Spleen (tissue), 11 donors: ENCODE data around the gene CCDC88C. TPM values are rescaled to one million over a fixed set of nuclear protein-coding genes. Genes with fewer than 3 reads are reported as not detected.
A peak's percentile ranks its signal among the peaks of the same experiment; 100 is the strongest.

ENCODE experiments used
- DNase-seq: peaks from one replicate; pipeline ENCODE4 v3.0.0-alpha.2; 2020
- H3K27ac ChIP-seq, 8 donors: fragments of 200-600 bp; sonication (generic) in 7 of 8; 1 replicate in 4 of 8; 2 replicates in 4 of 8; pipeline versions ENCODE4 v1.5.0 to v1.8.0; 2016 to 2021; ENCODE audit warnings: inconsistent platforms in 4 of 8, mild to moderate bottlenecking in 4 of 8, moderate library complexity in 1 of 8
- H3K27me3 ChIP-seq, 7 donors: fragments of 200-600 bp; sonication (generic) in 6 of 7; replicated peaks in 1 of 7; 1 replicate in 4 of 7; 2 replicates in 3 of 7; pipeline versions ENCODE4 v1.5.0 to v1.8.0; 2016 to 2021; ENCODE audit warnings: inconsistent platforms in 3 of 7, mild to moderate bottlenecking in 1 of 7
- H3K36me3 ChIP-seq, 6 donors: fragments of 200-600 bp; sonication (generic) in 5 of 6; 1 replicate in 4 of 6; 2 replicates in 2 of 6; pipeline versions ENCODE4 v1.5.0 to v1.8.0; 2016 to 2021; ENCODE audit warnings: inconsistent platforms in 2 of 6
- H3K4me1 ChIP-seq, 6 donors: fragments of 200-600 bp; sonication (generic) in 5 of 6; 1 replicate in 3 of 6; 2 replicates in 3 of 6; pipeline versions ENCODE4 v1.5.0 to v1.8.0; 2016 to 2021; ENCODE audit warnings: inconsistent platforms in 3 of 6
- H3K4me3 ChIP-seq, 8 donors: fragments of 200-600 bp; sonication (generic) in 7 of 8; 1 replicate in 4 of 8; 2 replicates in 4 of 8; pipeline versions ENCODE4 v1.5.0 to v1.8.0; 2016 to 2021; ENCODE audit warnings: inconsistent platforms in 4 of 8, mild to moderate bottlenecking in 4 of 8, moderate library complexity in 2 of 8
- H3K9me3 ChIP-seq, 8 donors: fragments of 200-600 bp; sonication (generic) in 7 of 8; 1 replicate in 4 of 8; 2 replicates in 4 of 8; pipeline versions ENCODE4 v1.5.0 to v1.8.0; 2016 to 2021; ENCODE audit warnings: inconsistent platforms in 4 of 8
- POLR2A ChIP-seq, 3 donors: fragments of 450-650 bp; IDR thresholded peaks; one replicate each; pipeline ENCODE4 v1.5.1; 2017; ENCODE audit warnings: antibody characterized with exemption in 3 of 3, mild to moderate bottlenecking in 1 of 3
- POLR2AphosphoS5 ChIP-seq, 3 donors: sonication (generic); formaldehyde crosslinking; IDR thresholded peaks; one replicate each; pipeline ENCODE4 v1.5.1; 2017; ENCODE audit warnings: antibody characterized with exemption in 3 of 3
- WGBS, 5 donors: extraction: QIAGEN DNeasy Blood & Tissue Kit in 3 of 5; methylation state at CpG; one replicate each; pipeline versions ENCODE4 v1.1.5 to v1.1.7; 2013 to 2018; 5-methylcytosine and 5-hydroxymethylcytosine counted together
- intact Hi-C: fragments of 100-400 bp; cut with DNase I; formaldehyde crosslinking; loops from one replicate; pipeline ENCODE4 v1.15.0; 2023; ENCODE audit warnings: low total_unique reads
- polyA plus RNA-seq, 3 donors: library from polyadenylated mRNA; stranded (reverse); fragments of 200-250 nt; gene quantifications; one replicate each; pipeline ENCODE4 v1.2.1, GENCODE V29; 2013
- total RNA-seq, 7 donors: library from RNA; depleted of rRNA in 3 of 7; stranded (reverse); fragments of >200 nt in 3 of 7; fragmentation: NEBNext Ultra II Directional in 4 of 7; extraction: Animal tissue kit (Norgen Biotek cat#: 25700) in 4 of 7; gene quantifications; one replicate each; pipeline versions ENCODE4 v1.1.0 to v1.2.1, GENCODE V29; 2016 to 2021
- TF ChIP-seq, protein P1 (sequence below), 11 experiments: fragments of 200-600 bp in 7 of 11; fragments of 450-650 bp in 4 of 11; sonication (generic) in 4 of 11; IDR thresholded peaks in 8 of 11; conservative IDR thresholded peaks in 3 of 11; 1 replicate in 7 of 11; 2 replicates in 4 of 11; pipeline versions ENCODE4 v1.4.0 to v1.8.0; 2016 to 2021; ENCODE audit warnings: antibody characterized with exemption in 11 of 11, inconsistent platforms in 4 of 11, mild to moderate bottlenecking in 1 of 11
- donor health status: healthy with polysubstance abuse.
- donor health status: DM: no; HTN: no; CAD: no; lungs with moderate emphysema.
- donor health status: DM: no; HTN: no; CAD: no.
- donor health status: Bipolar disorder and iron deficiency.
- donor health status: healthy.
- donor health status: DM: no; HTN: no; CAD: no.
- donor health status: DM: yes; HTN: yes; CAD: no.

The CCDC88C gene
- total and polyA plus RNA-seq, 10 donors = 23.2 to 136 (median 101) TPM

DNA sequence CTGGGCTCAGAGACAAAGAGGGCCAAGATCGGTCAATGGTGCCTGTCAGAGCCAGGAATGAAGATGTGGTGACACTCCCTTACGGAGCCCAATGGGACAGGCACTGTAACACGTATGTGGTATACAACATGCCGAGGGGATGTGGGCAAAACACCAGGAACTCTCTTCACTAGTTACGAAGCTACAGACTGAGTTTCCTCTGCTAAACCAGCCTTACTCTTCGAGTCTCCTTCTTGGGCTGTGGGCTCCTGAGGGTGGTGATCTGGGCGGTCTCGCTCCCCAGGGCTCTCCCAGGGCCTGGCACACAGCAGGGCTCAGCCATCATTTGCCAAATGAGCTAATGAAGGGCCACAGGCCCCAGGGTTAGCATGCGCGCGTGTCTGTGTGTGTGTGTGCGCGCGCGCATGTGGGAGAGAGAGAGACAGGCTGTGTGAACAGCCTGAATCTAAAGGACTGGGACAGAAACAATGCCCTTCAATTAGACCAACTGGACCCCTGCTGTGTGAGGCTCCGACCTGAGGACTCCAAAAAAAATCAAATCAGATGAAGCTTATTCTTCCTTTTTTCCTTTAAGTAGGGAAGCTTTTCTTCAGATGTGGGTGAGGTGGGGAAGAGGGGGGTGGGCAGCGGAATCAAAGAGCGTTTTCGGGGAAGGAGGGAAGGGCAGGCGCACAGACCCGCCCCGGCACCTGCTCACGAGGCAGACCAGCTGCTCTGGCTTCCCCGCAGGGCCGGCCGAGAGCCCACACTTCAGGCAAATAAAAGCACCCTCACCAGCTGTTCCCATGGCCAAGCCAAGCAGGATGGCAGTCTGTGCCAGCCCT, 42.5 kb downstream of the CCDC88C start:
- Histone ChIP-seq H3K9me3 (no peaks in the 10 kb centered on the region), H3K4me3 (peak overlapping the region in 1 of 8 donors; percentile 56), H3K4me1 (peaks cover 84 to 100% (median 100%) of the 10 kb centered on the region in 6 donors), H3K27me3 (no peaks in the 10 kb centered on the region), H3K27ac (peak overlapping the region; percentile 36 to 86 (median 69)), H3K36me3 (peaks cover 0 to 34% (median 0%) of the 10 kb centered on the region in 6 donors)
- WGBS, 5 donors = 71 to 84% (median 78%) methylated on average over 26 of the region's 26 CpGs
- TF ChIP-seq POLR2AphosphoS5 (IDR thresholded peaks at IDR 0.05) (peak; percentile 12 to 37 (median 14)), POLR2A (IDR thresholded peaks at IDR 0.05) (no peak)
- TF ChIP-seq, protein P1, sequence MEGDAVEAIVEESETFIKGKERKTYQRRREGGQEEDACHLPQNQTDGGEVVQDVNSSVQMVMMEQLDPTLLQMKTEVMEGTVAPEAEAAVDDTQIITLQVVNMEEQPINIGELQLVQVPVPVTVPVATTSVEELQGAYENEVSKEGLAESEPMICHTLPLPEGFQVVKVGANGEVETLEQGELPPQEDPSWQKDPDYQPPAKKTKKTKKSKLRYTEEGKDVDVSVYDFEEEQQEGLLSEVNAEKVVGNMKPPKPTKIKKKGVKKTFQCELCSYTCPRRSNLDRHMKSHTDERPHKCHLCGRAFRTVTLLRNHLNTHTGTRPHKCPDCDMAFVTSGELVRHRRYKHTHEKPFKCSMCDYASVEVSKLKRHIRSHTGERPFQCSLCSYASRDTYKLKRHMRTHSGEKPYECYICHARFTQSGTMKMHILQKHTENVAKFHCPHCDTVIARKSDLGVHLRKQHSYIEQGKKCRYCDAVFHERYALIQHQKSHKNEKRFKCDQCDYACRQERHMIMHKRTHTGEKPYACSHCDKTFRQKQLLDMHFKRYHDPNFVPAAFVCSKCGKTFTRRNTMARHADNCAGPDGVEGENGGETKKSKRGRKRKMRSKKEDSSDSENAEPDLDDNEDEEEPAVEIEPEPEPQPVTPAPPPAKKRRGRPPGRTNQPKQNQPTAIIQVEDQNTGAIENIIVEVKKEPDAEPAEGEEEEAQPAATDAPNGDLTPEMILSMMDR (IDR thresholded peaks at IDR 0.05 in 8 of 11, conservative IDR thresholded peaks at IDR 0.05 in 3 of 11) = no peak
- intact Hi-C loops = no loop called here
- no peak for DNase-seq

DNA sequence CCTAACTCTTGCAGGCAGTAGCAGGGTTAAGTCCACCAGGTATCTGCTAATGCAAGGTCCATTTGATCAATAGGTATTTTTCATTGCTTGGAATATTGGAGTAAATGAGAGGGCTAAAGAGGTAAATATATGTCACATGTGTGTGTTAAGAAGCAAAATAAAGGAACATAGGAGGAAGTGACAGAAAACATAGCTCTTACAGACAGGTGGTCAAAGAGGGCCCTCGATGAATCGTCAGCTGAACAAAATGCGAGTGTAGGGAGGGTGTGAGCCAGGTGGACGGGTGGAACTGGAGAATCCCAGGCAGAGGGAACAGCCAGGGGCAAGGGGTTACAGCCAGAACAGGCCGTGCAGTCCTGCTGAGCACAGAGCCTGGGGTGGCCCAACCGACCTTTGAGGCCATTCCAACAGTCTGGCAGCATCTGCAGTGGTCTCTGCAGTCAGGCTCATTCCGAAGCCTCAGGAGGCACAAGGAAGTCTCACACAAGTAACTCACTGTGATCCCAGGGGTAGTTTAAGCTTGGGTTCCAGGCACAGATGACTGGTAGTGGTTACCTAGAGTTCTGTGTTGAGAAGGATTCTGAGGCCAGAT, 43.2 kb downstream of the CCDC88C start:
- no peaks in the 10 kb centered on the region for H3K27me3 ChIP-seq
- 53 to 70% (median 61%) methylated on average over 6 to 7 of the region's 7 CpGs for WGBS, 5 donors
- no peak for DNase-seq
- intact Hi-C loops = no loop called here
- H3K9me3 ChIP-seq = no peaks in the 10 kb centered on the region
- TF ChIP-seq, protein P1 (IDR thresholded peaks at IDR 0.05 in 8 of 11, conservative IDR thresholded peaks at IDR 0.05 in 3 of 11) = no peak
- TF ChIP-seq POLR2A (IDR thresholded peaks at IDR 0.05) (no peak), POLR2AphosphoS5 (IDR thresholded peaks at IDR 0.05) (no peak)
- peak overlapping the region in 1 of 8 donors; percentile 56 for H3K4me3 ChIP-seq
- peaks cover 80 to 100% (median 100%) of the 10 kb centered on the region in 6 donors for H3K4me1 ChIP-seq
- peak overlapping the region; percentile 36 to 86 (median 69) for H3K27ac ChIP-seq
- peaks cover 0 to 32% (median 0%) of the 10 kb centered on the region in 6 donors for H3K36me3 ChIP-seq

DNA sequence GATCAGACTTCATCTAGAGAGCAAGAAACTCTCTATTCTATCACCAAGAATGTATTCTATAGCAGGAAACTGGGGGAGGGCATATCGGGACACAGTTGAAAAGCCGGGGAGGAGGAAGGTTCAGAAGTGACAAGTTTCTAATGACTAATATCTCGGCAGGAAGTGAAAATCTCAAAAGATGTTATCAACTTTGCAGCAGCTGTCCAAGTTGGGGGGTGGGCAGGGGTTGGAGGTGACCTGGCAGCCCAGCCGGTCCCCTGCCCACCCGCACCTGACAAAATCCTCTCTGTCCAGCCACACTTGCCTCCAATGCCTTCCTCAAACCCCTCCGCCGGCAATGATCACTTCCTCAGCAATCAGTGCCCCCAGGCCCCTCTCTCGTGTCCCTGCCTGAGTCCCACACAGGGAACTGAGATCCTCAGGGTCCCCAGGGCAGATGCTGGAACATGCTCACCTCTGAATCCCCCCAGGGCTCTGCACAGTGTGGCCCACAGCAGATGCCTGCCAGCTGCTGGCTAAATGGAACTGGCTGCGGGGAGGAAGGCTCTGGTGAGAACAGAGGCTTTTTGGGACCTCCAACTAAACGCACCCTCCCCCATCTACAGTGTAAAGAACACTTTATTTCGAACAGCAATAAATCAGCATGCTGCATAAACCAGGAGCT, 43.9 kb downstream of the CCDC88C start:
- no peaks in the 10 kb centered on the region for H3K27me3 ChIP-seq
- peak overlapping the region in 5 of 8 donors; percentile 3 to 56 (median 21) for H3K4me3 ChIP-seq
- H3K36me3 ChIP-seq = peaks cover 0 to 25% (median 0%) of the 10 kb centered on the region in 6 donors
- H3K4me1 ChIP-seq = peaks cover 80 to 100% (median 100%) of the 10 kb centered on the region in 6 donors
- H3K27ac ChIP-seq = peak overlapping the region; percentile 14 to 86 (median 69)
- intact Hi-C loops = no loop called here
- no peaks in the 10 kb centered on the region for H3K9me3 ChIP-seq
- TF ChIP-seq POLR2AphosphoS5 (IDR thresholded peaks at IDR 0.05) = peak in 2 of 3 donors; percentile 20 to 51
- TF ChIP-seq POLR2A (IDR thresholded peaks at IDR 0.05) = no peak
- 7 to 18% (median 13%) methylated on average over 11 of the region's 11 CpGs for WGBS, 5 donors
- DNase-seq = no peak

DNA sequence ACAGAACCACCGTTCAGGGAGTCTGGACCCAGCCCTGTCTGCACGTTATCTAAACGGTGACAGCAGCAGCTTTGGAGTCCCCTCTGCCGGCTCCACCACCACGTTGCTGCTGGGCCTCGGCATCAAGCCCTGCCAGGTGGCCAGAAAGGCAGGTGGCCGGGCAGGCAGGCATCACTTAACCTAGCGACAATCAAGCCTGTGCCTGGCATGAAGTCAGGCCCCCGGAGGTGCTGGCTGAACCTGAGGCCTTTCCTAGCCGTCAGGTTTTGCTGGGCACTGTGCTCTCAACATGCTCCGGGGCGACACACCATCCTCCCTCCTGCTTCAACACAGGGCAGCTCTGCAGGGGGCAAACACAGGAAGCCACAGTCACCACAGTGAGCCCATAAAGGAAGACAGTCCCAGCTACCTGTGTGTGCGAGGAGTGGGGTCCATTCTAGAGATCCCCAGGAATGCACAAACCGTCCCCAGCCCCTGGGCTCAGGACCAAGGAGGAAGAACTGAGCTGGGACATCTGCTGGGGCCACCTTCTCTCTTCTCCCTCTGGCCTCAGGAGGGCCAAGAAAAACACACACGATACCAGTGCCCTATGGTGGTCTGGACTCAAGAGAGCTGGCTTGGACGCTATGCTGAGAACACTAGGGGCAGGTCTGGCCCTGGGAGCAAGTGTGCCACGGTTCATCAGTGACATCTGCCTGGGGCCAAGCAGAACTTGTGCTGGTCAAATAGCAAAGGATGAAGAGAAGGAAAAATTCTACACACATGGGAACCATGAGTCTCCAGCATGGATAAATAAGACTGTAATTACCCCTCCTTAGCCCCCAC, 44.7 kb downstream of the CCDC88C start:
- DNase-seq = peak; percentile 84
- Histone ChIP-seq H3K4me1 (peaks cover 78 to 100% (median 100%) of the 10 kb centered on the region in 6 donors), H3K27me3 (no peaks in the 10 kb centered on the region), H3K4me3 (peak overlapping the region in 7 of 8 donors; percentile 3 to 56 (median 8)), H3K27ac (peak overlapping the region; percentile 35 to 86 (median 69)), H3K9me3 (no peaks in the 10 kb centered on the region), H3K36me3 (peaks cover 0 to 24% (median 0%) of the 10 kb centered on the region in 6 donors)
- intact Hi-C loops = no loop called here
- TF ChIP-seq POLR2AphosphoS5 (IDR thresholded peaks at IDR 0.05) = peak; percentile 48 to 59 (median 51)
- TF ChIP-seq POLR2A (IDR thresholded peaks at IDR 0.05) = no peak
- 26 to 56% (median 31%) methylated on average over 10 to 17 of the region's 17 CpGs for WGBS, 5 donors
